GM19463 (cell line): ENCODE results near the gene DIABLO.
"Not testable (repeated sequence)": the region's sequence is repeated elsewhere in the genome, so short reads cannot be mapped to it uniquely, and the experiment has no call there.

Experiments used
- ATAC-seq: cut with Tn5 transposase; IDR thresholded peaks from one replicate; pipeline ENCODE4 v1.9.1; 2021; ENCODE audit warnings: mild to moderate bottlenecking, moderate library complexity; ENCODE audit not compliant: unreplicated experiment

Gene DIABLO

DNA sequence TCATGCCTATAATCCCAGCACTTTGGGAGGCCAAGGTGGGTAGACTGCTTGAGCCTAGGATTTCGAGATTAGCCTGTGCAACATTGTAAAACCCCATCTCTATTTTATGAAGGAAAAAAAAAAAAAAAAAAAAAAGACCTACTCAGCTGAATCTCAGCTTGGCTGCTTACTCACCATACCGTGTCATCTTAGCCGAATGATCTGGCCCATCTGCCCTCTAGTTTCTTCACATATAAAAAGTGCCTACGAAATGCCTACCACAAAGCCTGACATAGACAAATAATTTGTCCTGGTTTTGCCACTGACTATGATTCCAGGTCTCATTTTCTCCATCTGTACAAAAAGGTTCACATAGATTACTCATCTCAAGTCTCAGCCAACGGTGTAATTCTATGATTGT is 10.1 kb downstream of the DIABLO start:
- no peak for ATAC-seq

DNA sequence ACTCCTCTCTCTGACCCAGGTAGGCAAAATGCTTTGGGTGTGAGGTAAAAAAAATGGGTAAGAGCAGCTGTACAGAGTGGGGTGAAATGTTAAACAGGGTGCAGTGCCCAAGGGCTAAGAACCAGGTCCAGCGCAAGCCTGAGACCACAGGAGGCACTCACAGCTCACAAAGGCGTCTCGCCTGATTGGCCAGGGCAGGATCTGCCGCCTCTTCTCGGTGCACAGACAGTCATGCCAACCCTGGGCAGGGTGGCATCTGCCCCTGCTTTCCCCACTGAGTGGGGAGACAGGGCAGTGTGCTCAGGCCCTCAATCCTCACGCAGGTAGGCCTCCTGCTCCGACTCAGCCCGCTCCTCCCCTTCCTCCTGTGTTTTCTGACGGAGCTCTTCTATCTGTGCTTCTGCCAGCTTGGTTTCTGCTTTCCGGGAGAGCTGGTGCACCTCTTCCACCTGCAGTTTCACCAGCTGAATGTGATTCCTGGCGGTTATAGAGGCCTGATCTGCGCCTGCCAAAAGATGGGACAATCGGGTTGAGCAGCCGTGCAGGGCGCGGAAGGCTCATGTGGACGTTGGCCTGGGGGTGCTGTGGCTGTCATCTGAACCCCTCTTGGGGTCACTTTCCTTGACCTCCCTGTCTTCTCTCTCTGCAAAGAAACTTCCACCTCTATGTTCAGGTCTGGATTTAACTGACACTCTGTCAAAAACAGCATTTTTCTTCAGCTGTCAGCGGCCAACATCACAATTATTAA is 17.6 kb downstream of the DIABLO start:
- ATAC-seq = no peak

GRCh38 chr12:122207391-122207790 is 18.5 kb downstream of the DIABLO start:
- ATAC-seq = no peak

DNA sequence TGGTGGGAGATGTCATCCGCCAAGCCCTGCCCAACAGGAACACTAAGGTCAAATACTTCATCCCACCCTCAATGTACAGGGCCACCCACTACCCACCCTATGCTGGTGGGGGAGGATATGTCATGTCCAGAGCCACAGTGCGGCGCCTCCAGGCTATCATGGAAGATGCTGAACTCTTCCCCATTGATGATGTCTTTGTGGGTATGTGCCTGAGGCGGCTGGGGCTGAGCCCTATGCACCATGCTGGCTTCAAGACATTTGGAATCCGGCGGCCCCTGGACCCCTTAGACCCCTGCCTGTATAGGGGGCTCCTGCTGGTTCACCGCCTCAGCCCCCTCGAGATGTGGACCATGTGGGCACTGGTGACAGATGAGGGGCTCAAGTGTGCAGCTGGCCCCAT is 18.9 kb downstream of the DIABLO start:
- ATAC-seq = no peak

- ATAC-seq = no peak
Measured at GRCh38 chr12:122206111-122206881, 19.6 kb downstream of the DIABLO start.

GRCh38 chr12:122205053-122205925 is 20.6 kb downstream of the DIABLO start:
- ATAC-seq = no peak

GRCh38 chr12:122204167-122205052 is 21.4 kb downstream of the DIABLO start:
- ATAC-seq = no peak

DNA sequence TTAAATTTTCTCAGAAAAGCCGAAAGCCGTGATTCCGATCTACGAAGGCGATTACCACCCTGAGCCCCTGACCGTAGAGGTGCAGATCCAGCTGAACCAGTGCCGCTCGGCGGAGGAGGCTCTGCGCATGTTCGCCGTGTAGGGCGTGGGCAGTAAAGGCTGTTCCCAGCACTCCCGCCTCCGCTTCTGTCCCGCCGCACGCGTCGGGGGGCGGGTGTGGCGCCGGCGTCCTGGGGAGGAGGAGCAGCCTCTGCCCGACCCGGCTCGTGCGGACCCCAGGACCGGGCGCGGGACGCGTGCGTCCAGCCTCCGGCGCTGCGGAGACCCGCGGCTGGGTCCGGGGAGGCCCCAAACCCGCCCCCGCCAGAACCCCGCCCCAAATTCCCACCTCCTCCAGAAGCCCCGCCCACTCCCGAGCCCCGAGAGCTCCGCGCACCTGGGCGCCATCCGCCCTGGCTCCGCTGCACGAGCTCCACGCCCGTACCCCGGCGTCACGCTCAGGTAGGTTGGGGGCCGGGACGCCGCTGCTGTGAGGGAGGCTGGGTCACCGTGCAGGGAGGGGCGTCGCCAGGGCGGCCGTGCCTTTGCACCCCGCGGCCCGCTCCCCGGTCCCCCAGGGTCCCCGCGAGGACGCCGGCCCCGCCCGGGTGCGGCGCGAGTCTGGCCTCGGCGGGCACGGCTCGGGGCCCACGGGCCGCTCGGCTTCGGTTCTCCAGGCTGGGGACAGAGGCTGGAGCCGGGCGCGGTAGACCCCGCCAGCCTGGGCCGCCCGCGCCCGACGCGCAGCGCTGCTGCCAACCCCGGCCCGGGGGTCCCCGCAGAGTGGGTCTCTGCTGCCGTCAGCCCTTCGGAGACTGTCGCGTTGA is 22.3 kb downstream of the DIABLO start, which contains the start of gene B3GNT4:
Gene B3GNT4, plus strand, starts transcription at position 409 of the 866 bp plus-strand sequence. CDS start 910 bp downstream, outside the sequence.
- no peak for ATAC-seq

DNA sequence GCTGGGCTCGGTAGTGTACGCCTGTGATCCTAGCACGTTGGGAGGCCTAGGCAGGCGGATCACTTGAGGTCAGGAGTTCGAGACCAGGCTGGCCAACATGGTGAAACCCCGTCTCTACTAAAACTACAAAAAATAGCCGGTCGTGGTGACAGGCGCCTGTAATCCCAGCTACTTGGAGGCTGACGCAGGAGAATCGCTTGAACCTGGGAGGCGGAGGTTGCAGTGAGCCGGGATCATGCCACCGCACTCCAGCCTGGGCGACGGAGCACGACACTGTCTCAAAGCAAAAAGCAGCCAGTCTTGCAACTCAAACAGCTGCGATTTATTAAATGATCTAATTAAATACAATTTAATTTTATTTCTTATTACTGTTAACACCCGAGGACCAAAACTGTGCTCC is 23.0 kb downstream of the DIABLO start:
- not testable (repeated sequence) for ATAC-seq

GRCh38 chr12:122202017-122202416 is 23.8 kb downstream of the DIABLO start:
- ATAC-seq = no peak

DNA sequence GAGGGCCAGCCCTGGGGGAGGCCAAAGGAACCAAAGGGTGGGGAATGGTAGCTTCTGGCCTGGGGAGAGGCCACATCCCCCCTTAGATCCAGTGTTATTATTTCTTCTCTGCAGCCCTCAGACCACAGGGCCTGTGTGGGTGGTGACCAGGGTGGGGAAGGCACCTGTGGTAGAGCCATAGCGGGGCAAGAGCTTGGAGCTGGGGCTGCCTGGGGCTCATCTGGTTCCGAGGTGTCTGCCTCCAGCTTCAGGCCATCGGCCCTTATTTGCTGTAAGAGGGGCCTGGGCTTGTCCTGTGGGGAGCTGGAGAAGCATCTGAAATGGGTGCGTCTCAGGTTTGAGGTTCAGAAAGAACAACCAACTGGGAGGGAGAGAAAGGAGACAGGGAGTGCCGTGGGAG is 24.5 kb downstream of the DIABLO start:
- no peak for ATAC-seq

- no peak for ATAC-seq
Measured at GRCh38 chr12:122200541-122201175, 25.2 kb downstream of the DIABLO start.

DNA sequence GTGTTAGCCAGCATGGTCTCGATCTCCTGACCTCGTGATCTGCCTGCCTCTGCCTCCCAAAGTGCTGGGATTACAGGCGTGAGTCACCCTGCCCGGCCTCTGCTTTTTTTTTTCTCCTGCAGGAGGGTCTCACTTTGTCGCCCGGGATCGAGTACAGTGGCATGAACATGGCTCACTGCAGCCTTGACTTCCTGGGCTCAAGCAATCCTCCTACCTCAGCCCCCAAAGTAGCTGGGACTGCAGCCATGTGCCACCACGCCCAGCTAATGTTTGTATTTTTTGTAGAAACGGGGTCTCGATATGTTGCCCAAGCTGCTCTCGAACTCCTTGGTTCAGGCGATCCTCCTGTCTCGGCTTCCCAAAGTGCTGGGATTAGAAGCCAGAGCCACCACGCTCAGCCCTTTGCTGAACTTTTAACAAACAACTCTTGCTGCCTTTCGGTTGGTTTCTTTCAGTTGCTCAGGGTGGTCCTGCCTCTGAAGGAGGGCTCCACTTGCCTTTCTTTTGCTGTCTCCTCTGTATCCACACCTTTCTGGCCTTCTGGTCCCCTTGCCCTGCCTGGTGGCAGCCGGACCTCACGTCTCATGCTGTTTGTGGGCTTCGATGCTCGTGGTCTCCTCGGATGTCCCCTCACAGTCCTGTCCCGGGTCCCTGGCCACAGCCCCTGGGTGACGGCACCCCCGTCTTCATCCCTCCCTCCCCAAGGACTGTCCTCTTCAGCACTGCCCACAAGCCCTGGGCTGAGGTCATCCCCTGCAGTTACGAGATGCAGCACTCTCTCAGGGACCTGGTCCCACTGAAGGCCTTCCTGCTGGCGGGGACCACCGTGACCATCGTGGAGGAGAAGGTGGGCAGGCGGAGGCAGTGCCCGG is 26.1 kb downstream of the DIABLO start:
- no peak for ATAC-seq

GRCh38 chr12:122197612-122197966 is 28.3 kb downstream of the DIABLO start:
- no peak for ATAC-seq

- ATAC-seq = no peak
Measured at GRCh38 chr12:122195405-122195804, 30.4 kb downstream of the DIABLO start.

DNA sequence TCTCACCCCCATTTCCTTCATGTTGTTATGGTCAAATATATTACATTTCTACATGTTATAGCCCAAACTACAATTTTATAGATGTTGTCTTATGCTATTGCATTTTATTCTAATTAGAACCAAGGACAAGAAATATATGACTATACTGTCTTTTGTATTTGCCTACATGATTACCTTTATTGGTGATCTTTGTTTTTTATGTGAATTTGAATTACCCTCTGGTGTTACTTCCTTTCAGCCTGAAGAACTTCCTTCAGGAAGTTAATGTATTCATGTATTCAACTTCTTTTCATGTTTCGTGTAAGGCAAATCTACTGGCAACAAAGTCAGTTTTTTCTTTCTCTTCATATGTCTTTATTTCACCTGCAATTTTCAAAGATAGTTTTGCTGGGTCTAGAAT is 31.0 kb downstream of the DIABLO start:
- no peak for ATAC-seq

DNA sequence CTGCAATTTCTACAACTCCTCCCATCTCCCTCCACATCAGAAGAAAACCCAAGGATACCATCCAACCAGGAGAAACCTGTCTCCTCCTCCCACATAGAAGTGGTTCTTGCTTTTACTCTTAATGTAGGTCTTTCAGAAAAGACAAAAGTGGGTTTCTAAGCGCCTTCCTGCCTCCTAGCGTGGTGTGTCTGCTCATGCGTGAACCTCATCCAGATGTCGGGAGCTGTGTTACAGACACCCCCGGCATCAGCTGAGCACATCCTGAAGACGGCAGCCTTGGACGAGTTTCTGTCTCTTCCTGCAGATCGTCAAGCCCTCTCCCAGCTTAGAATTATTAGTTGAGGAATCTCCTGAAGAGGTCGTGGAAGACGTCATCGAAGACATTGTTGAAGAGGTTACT is 33.4 kb downstream of the DIABLO start:
- ATAC-seq = no peak
